Activated T-cell treated with anti-CD3 and anti-CD28 coated beads, Interleukin-2, amount 50 U/mL, for 72 hours (primary cell): ENCODE data around the gene CYYR1. TPM values are rescaled to one million over a fixed set of nuclear protein-coding genes. Genes with fewer than 3 reads are reported as not detected.
A peak's percentile ranks its signal among the peaks of the same experiment; 100 is the strongest.

Experiments used
- ATAC-seq, 2 donors: fragments of 150-1000 bp; cut with Tn5 transposase; replicated peaks in 1 of 2; 2 replicates each; pipeline ENCODE4 v1.10.0; 2021; ENCODE audit warnings: moderate library complexity in 2 of 2, mild to moderate bottlenecking in 1 of 2
- DNase-seq, 2 donors: peaks; one replicate each; pipeline ENCODE4 v3.0.0; 2021 to 2022; ENCODE audit warnings: mixed read lengths in 1 of 2
- H3K27ac Mint-ChIP-seq: one replicate; pipeline ENCODE4 v1.8.0; 2022; ENCODE audit warnings: mild to moderate bottlenecking, moderate library complexity, mixed read lengths
- H3K27me3 Mint-ChIP-seq: one replicate; pipeline ENCODE4 v1.8.0; 2022; ENCODE audit warnings: low read depth, mixed read lengths
- H3K36me3 Mint-ChIP-seq, 2 donors: one replicate each; pipeline ENCODE4 v1.8.0; 2022; ENCODE audit warnings: mixed read lengths in 2 of 2, mild to moderate bottlenecking in 1 of 2; ENCODE audit not compliant: insufficient read depth in 2 of 2
- H3K4me1 Mint-ChIP-seq: one replicate; pipeline ENCODE4 v1.8.0; 2022; ENCODE audit warnings: low read depth, mixed read lengths
- H3K4me3 Mint-ChIP-seq, 2 donors: one replicate each; pipeline ENCODE4 v1.8.0; 2022; ENCODE audit warnings: mild to moderate bottlenecking in 2 of 2, mixed read lengths in 2 of 2, moderate library complexity in 2 of 2
- H3K9me3 Mint-ChIP-seq, 2 donors: one replicate each; pipeline ENCODE4 v1.8.0; 2022; ENCODE audit warnings: mixed read lengths in 2 of 2
- total RNA-seq, 2 donors: library from RNA; stranded (reverse); gene quantifications; one replicate each; pipeline ENCODE4 v1.2.3, GENCODE V29; 2022

Gene CYYR1
- not detected for total RNA-seq

GRCh38 chr21:26572702-26573381 is at the start of gene CYYR1:
CYYR1 (minus strand) TSS chr21:26573286; CDS start chr21:26572940, 346 bp downstream.
- ATAC-seq (no peak), DNase-seq (no peak)
- H3K27ac Mint-ChIP-seq: no peak within 1 kb of the TSS
- H3K4me1 Mint-ChIP-seq: peaks cover 5% of the 10 kb centered on the region
- H3K27me3 Mint-ChIP-seq: peaks cover 34% of the 10 kb centered on the region
- H3K36me3 Mint-ChIP-seq: peaks cover 6 to 12% of the 10 kb centered on the region in 2 donors
- H3K9me3 Mint-ChIP-seq: peaks cover 2 to 7% of the 10 kb centered on the region in 2 donors
- H3K4me3 Mint-ChIP-seq: peak within 1 kb of the TSS; percentile 41 to 79

GRCh38 chr21:26617176-26617575 is 44.1 kb upstream of the CYYR1 start:
- no peak for ATAC-seq
- H3K27ac Mint-ChIP-seq: no peak overlapping the region

DNA sequence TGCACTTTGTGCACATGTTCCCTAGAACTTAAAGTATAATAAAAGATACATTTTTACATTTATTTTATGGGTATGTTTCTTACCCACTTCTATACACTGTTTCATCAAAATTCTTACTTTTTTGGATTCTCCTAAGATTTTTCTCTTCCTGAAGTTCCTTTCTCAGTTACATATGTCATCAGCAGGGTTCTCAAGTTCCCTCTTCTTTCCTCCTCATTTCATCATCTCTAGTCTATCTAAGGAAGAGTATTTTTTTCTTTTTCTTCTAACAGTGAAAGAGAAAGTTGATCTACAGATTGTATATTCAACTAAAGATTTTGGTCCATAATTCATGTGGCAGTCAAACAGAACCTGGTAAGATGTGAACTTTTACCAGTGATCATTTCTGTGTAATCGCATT is 41.2 kb upstream of the CYYR1 start:
- H3K9me3 Mint-ChIP-seq: no peaks in the 10 kb centered on the region
- no peak overlapping the region for H3K27ac Mint-ChIP-seq
- DNase-seq: no peak

More at GRCh38 chr21:26617176-26617575, 44.1 kb upstream of the CYYR1 start:
- H3K4me1 Mint-ChIP-seq: no peaks in the 10 kb centered on the region
- H3K4me3 Mint-ChIP-seq: no peak overlapping the region
- H3K36me3 Mint-ChIP-seq: no peaks in the 10 kb centered on the region
- no peaks in the 10 kb centered on the region for H3K9me3 Mint-ChIP-seq
- DNase-seq: no peak
- H3K27me3 Mint-ChIP-seq: no peaks in the 10 kb centered on the region

DNA sequence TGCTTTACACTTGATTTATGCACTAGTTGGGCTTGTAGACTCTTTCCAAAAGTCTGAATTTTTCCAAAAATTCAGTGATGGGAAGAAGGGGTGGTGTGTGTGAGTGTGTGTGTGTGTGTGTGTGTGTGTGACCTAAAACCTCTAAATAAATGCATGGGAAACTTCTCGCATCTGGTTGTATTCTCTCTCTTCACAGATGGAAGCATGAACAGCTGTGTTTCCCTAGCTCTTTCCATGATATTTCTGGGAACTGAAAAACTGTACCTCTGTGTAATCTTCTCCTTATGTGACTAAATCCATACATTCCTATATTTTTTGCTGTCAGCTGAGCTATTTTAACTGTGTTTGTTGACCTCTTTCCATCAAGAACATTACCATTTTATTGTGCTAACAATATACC is 26.2 kb upstream of the CYYR1 start:
- H3K4me1 Mint-ChIP-seq: no peaks in the 10 kb centered on the region

More for the DNA sequence above, 41.2 kb upstream of the CYYR1 start:
- Mint-ChIP-seq H3K36me3 (no peaks in the 10 kb centered on the region), H3K4me3 (no peak overlapping the region), H3K4me1 (no peaks in the 10 kb centered on the region), H3K27me3 (no peaks in the 10 kb centered on the region)
- ATAC-seq: no peak

GRCh38 chr21:26597981-26598380 is 24.9 kb upstream of the CYYR1 start:
- DNase-seq: no peak
- Mint-ChIP-seq H3K4me1 (no peaks in the 10 kb centered on the region), H3K9me3 (peaks cover 0 to 1% of the 10 kb centered on the region in 2 donors), H3K27me3 (no peaks in the 10 kb centered on the region), H3K4me3 (no peak overlapping the region), H3K36me3 (no peaks in the 10 kb centered on the region), H3K27ac (no peak overlapping the region)
- ATAC-seq: no peak

More for the DNA sequence above, 26.2 kb upstream of the CYYR1 start:
- Mint-ChIP-seq H3K27ac (no peak overlapping the region), H3K36me3 (no peaks in the 10 kb centered on the region), H3K9me3 (peaks cover 0 to 3% of the 10 kb centered on the region in 2 donors), H3K4me3 (no peak overlapping the region), H3K27me3 (no peaks in the 10 kb centered on the region)
- DNase-seq (no peak), ATAC-seq (no peak)

- H3K36me3 Mint-ChIP-seq: no peaks in the 10 kb centered on the region
- no peak overlapping the region for H3K4me3 Mint-ChIP-seq
- no peak overlapping the region for H3K27ac Mint-ChIP-seq
- DNase-seq: no peak
- peaks cover 0 to 1% of the 10 kb centered on the region in 2 donors for H3K9me3 Mint-ChIP-seq
- H3K27me3 Mint-ChIP-seq: no peaks in the 10 kb centered on the region
- ATAC-seq: no peak
- H3K4me1 Mint-ChIP-seq: no peaks in the 10 kb centered on the region
These were observed 23.9 kb upstream of the CYYR1 start for GRCh38 chr21:26597031-26597430.

GRCh38 chr21:26595971-26596370 is 22.9 kb upstream of the CYYR1 start:
- no peak for DNase-seq
- no peak overlapping the region for H3K4me3 Mint-ChIP-seq
- no peaks in the 10 kb centered on the region for H3K36me3 Mint-ChIP-seq
- no peak for ATAC-seq
- H3K27ac Mint-ChIP-seq: no peak overlapping the region
- peaks cover 0 to 1% of the 10 kb centered on the region in 2 donors for H3K9me3 Mint-ChIP-seq
- H3K27me3 Mint-ChIP-seq: no peaks in the 10 kb centered on the region
- H3K4me1 Mint-ChIP-seq: no peaks in the 10 kb centered on the region

- DNase-seq: no peak
- H3K27me3 Mint-ChIP-seq: no peaks in the 10 kb centered on the region
- H3K36me3 Mint-ChIP-seq: no peaks in the 10 kb centered on the region
- no peak overlapping the region for H3K4me3 Mint-ChIP-seq
- no peak for ATAC-seq
- no peaks in the 10 kb centered on the region for H3K9me3 Mint-ChIP-seq
- H3K27ac Mint-ChIP-seq: no peak overlapping the region
- no peaks in the 10 kb centered on the region for H3K4me1 Mint-ChIP-seq
These were observed 20.7 kb upstream of the CYYR1 start for GRCh38 chr21:26593800-26594199.

GRCh38 chr21:26591543-26591942 is 18.5 kb upstream of the CYYR1 start:
- ATAC-seq: no peak
- no peaks in the 10 kb centered on the region for H3K4me1 Mint-ChIP-seq

GRCh38 chr21:26588446-26588845 is 15.4 kb upstream of the CYYR1 start:
- Mint-ChIP-seq H3K4me1 (no peaks in the 10 kb centered on the region), H3K27ac (no peak overlapping the region), H3K9me3 (no peaks in the 10 kb centered on the region), H3K4me3 (no peak overlapping the region), H3K36me3 (no peaks in the 10 kb centered on the region), H3K27me3 (no peaks in the 10 kb centered on the region)
- no peak for ATAC-seq
- no peak for DNase-seq

More at GRCh38 chr21:26591543-26591942, 18.5 kb upstream of the CYYR1 start:
- Mint-ChIP-seq H3K4me3 (no peak overlapping the region), H3K9me3 (no peaks in the 10 kb centered on the region), H3K27ac (no peak overlapping the region), H3K27me3 (no peaks in the 10 kb centered on the region), H3K36me3 (no peaks in the 10 kb centered on the region)
- no peak for DNase-seq

GRCh38 chr21:26587736-26588201 is 14.7 kb upstream of the CYYR1 start:
- no peaks in the 10 kb centered on the region for H3K4me1 Mint-ChIP-seq
- H3K9me3 Mint-ChIP-seq: no peaks in the 10 kb centered on the region
- no peaks in the 10 kb centered on the region for H3K36me3 Mint-ChIP-seq
- ATAC-seq: no peak
- H3K27ac Mint-ChIP-seq: no peak overlapping the region
- no peak for DNase-seq
- no peaks in the 10 kb centered on the region for H3K27me3 Mint-ChIP-seq
- no peak overlapping the region for H3K4me3 Mint-ChIP-seq

- ATAC-seq (no peak), DNase-seq (no peak)
- Mint-ChIP-seq H3K27me3 (no peaks in the 10 kb centered on the region), H3K4me3 (no peak overlapping the region), H3K36me3 (peaks cover 2 to 3% of the 10 kb centered on the region in 2 donors), H3K9me3 (peaks cover 2 to 7% of the 10 kb centered on the region in 2 donors), H3K27ac (no peak overlapping the region), H3K4me1 (no peaks in the 10 kb centered on the region)
These were observed 10.7 kb upstream of the CYYR1 start for GRCh38 chr21:26583769-26584168.

GRCh38 chr21:26581818-26582217 is 8.7 kb upstream of the CYYR1 start:
- DNase-seq (no peak), ATAC-seq (no peak)
- H3K27ac Mint-ChIP-seq: no peak overlapping the region
- no peak overlapping the region for H3K4me3 Mint-ChIP-seq
- no peaks in the 10 kb centered on the region for H3K27me3 Mint-ChIP-seq
- no peaks in the 10 kb centered on the region for H3K4me1 Mint-ChIP-seq
- peaks cover 2 to 3% of the 10 kb centered on the region in 2 donors for H3K36me3 Mint-ChIP-seq
- peaks cover 5 to 7% of the 10 kb centered on the region in 2 donors for H3K9me3 Mint-ChIP-seq
